ENCODE data around the gene FAM107A.

FAM107A gene

GRCh38 chr3:58606693-58607092 lies 29.5 kb upstream of the FAM107A start:
- TF ChIP-seq POLR2AphosphoS5 (IDR thresholded peaks at IDR 0.05; ENCODE audit: low read depth) = no peak
- no peak for TF ChIP-seq SPI1 (IDR thresholded peaks at IDR 0.05; ENCODE audit: borderline replicate concordance, low read depth)
- no peak for TF ChIP-seq GABPA (IDR thresholded peaks at IDR 0.05; ENCODE audit: low read depth)
- TF ChIP-seq REST (IDR thresholded peaks at IDR 0.05; ENCODE audit: insufficient replicate concordance, low read depth) = no peak
- no peak for TF ChIP-seq CTCF (IDR thresholded peaks at IDR 0.05; ENCODE audit: insufficient read depth, low read length)
- no peak for DNase-seq (ENCODE audit: low read depth in 1 of 2, low spot score in 1 of 2)
- H3K27me3 ChIP-seq (ENCODE audit: insufficient read depth, poor library complexity, severe bottlenecking) = no peaks in the 10 kb centered on the region
- H3K4me3 ChIP-seq (replicated peaks; ENCODE audit: insufficient read depth, low read length) = no peak overlapping the region
- no peak overlapping the region for H3K27ac ChIP-seq (replicated peaks)

- no peak for TF ChIP-seq CTCF (IDR thresholded peaks at IDR 0.05; ENCODE audit: insufficient read depth, low read length)
- TF ChIP-seq SPI1 (IDR thresholded peaks at IDR 0.05; ENCODE audit: borderline replicate concordance, low read depth) = no peak
- TF ChIP-seq POLR2AphosphoS5 (IDR thresholded peaks at IDR 0.05; ENCODE audit: low read depth) = no peak
- no peak for TF ChIP-seq GABPA (IDR thresholded peaks at IDR 0.05; ENCODE audit: low read depth)
- TF ChIP-seq REST (IDR thresholded peaks at IDR 0.05; ENCODE audit: insufficient replicate concordance, low read depth) = no peak
- H3K27me3 ChIP-seq (ENCODE audit: insufficient read depth, poor library complexity, severe bottlenecking) = no peaks in the 10 kb centered on the region
- H3K27ac ChIP-seq (replicated peaks) = no peak overlapping the region
- H3K4me3 ChIP-seq (replicated peaks; ENCODE audit: insufficient read depth, low read length) = no peak overlapping the region
- DNase-seq (ENCODE audit: low read depth in 1 of 2, low spot score in 1 of 2) = no peak
These were observed 26.8 kb upstream of the FAM107A start for GRCh38 chr3:58604031-58604430.

GRCh38 chr3:58603606-58604005 lies 26.4 kb upstream of the FAM107A start:
- H3K27me3 ChIP-seq (ENCODE audit: insufficient read depth, poor library complexity, severe bottlenecking) = no peaks in the 10 kb centered on the region
- DNase-seq (ENCODE audit: low read depth in 1 of 2, low spot score in 1 of 2) = no peak
- H3K27ac ChIP-seq (replicated peaks) = no peak overlapping the region
- H3K4me3 ChIP-seq (replicated peaks; ENCODE audit: insufficient read depth, low read length) = no peak overlapping the region
- TF ChIP-seq REST (IDR thresholded peaks at IDR 0.05; ENCODE audit: insufficient replicate concordance, low read depth) (no peak), CTCF (IDR thresholded peaks at IDR 0.05; ENCODE audit: insufficient read depth, low read length) (no peak), SPI1 (IDR thresholded peaks at IDR 0.05; ENCODE audit: borderline replicate concordance, low read depth) (no peak), POLR2AphosphoS5 (IDR thresholded peaks at IDR 0.05; ENCODE audit: low read depth) (no peak), GABPA (IDR thresholded peaks at IDR 0.05; ENCODE audit: low read depth) (no peak)
